HG03521 (cell line): ENCODE results near the gene STKLD1.

ENCODE experiments used
- ATAC-seq: cut with Tn5 transposase; IDR thresholded peaks from one replicate; pipeline ENCODE4 v1.9.1; 2021; ENCODE audit warnings: mild to moderate bottlenecking, moderate library complexity; ENCODE audit not compliant: unreplicated experiment

The STKLD1 gene

DNA sequence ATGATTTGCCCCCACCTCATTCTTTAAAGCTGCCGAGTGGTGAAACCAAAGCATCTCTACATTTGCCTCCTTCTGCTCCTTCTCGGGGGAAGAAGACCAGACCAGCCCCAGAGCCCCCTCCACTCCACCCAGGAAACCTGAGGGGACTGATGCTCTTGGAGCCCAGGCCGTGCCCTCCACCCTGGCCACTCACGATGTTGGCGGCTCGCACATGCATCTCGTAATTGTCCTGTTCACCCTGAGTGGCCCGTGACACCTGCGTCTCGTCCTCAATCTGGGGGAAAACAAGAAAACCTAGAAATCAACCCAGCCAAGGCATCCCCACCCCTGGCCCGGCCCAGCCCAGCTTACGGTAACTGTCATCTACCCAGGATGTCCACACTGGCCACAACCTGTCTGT is 31.2 kb upstream of the STKLD1 start:
- no peak for ATAC-seq

GRCh38 chr9:133345596-133345995 is 30.6 kb upstream of the STKLD1 start:
- no peak for ATAC-seq

DNA sequence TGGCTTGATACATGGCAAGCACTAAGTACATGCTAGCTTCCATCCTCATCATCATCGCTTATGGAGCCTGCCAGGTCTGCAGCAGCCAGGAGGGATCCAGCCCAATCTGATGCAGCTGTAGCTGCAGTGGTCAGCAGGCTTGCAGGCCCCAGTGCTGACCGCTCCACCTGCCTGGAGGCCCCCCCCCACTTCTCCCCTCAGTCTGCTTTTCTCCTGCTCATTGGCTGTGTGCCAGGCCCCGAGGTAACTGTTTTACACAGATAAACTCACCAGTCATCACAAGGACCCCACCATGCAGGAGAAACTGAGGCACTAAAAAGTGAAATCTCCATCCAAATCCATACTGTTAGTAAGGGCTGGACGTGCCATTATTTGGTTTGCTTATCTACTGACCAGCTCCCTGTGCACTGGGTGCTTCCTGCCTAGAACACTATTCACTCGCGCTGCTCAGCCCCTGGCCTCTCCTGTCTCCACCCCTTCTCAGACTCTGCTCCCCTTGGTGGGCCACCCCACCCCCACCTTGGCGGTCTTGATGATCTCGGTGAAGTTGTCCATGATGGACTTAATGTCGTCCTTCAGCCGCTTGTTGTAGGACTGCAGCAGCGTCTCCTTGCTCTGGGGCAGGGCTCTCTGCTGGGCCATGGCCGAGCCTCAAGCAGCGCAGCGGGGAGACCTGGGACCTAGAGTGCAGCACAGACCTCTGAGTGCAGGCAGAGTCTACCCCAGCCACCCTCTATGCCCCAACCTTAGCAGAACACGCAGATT is 30.0 kb upstream of the STKLD1 start:
- no peak for ATAC-seq

DNA sequence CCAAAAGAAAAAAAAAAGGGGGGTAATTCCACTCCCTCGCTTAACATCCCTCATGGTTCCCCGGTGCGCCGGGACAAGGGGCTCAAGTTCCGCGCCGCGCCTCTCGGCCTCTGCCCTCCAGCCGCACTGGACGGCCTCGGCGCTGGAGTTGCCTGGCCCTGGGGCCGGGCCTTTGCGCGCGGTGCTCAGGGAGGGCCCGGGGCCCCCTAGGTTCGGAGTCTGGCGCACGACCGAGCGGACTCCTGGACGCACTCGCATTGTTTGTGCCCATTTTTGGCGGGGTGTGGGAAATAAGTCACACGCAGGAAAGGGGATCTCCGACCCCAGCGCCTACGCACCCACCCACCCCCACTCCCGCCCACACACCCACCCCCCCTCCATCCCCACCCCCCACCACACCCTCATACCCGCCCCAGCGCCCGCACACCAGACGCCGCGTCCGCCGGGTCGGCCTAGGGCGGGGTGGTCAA is 28.6 kb upstream of the STKLD1 start:
- peak; percentile 35 for ATAC-seq

DNA sequence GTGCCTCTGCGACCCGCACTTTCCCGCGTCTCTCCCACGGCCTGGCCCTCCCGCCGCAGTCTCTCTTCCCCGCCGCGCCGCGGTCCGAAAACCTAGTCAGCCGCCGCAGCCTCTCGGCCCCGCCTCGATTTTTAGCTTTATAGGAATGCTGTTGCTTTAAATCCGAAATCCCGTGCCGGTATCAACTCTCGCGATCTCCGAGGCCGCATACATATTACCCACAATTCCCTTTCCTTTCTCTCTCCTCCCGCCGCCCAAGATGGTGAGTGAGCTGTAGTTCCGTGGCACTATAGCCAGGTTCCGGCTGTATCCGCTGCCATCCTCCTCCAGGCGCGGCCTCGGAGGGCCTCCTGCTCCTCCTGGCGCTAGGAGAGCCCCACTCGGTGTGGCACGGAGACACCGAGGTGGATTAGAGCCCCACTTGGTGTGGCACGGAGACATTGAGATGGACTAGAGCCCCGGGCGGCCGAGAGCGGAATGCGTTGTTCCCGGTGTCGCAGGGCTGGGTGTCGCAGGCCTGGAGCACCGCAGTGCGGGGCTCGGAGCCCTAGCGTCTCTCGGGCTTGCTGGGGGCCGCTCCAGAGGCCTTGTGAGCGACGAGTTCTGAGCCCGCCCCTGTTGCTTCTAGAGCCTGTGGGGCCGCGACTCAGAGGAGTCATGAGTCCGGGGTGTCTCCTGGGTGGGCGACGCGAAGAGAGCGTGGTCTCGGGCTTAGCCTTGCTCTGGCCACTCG is 28.0 kb upstream of the STKLD1 start, which contains the start of the genes MED22 and RPL7A:
Gene MED22, minus strand, starts transcription at position 147 of the 733 bp plus-strand sequence. CDS start 1,469 bp downstream, outside the sequence.
Gene RPL7A, plus strand, starts transcription at position 234 of the 733 bp plus-strand sequence. Its CDS starts 26 bp downstream, at position 260.
- ATAC-seq: peak; percentile 63

- ATAC-seq: no peak
These were observed 27.2 kb upstream of the STKLD1 start for GRCh38 chr9:133348718-133349573.

- ATAC-seq: no peak
These were observed 26.1 kb upstream of the STKLD1 start for GRCh38 chr9:133349965-133350616.

- ATAC-seq: no peak
These were observed 24.6 kb upstream of the STKLD1 start for GRCh38 chr9:133351526-133351907.

DNA sequence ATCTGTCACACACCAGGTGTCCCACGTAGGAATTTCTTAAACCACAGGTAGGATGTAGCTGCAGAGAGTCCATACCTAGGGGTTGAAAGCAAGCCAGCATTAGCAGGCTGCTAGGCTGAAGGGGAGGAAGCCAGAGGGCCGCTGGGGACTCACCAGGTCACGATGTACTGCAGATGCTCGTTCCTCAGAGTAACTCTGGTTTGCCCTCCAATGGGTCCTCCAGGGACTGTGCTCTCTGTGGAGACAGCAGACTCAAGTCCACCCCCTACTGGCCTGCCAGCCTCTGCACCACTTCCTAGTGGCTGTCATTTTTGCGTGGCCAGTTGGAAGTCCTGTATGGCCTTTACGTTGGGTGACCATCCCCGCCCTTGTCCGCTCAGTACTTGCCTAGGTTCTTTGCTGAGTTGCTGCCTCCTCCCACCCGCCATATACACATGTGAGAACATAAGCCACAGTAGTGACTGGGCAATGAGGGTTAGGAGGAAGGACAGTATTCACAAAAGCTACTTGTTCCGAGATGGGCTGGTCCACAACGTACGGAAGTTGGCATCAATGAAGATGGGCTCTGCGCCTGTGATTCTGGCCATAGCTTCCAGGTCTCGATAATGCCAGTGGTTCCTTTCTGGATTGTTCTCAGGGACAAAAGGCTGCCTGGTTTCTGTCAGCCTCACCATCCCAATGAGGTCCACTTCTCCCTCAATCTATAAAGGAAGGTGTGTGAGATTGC is 24.1 kb upstream of the STKLD1 start:
- no peak for ATAC-seq

GRCh38 chr9:133352635-133353340 is 23.4 kb upstream of the STKLD1 start:
- no peak for ATAC-seq

GRCh38 chr9:133353548-133353947 is 22.6 kb upstream of the STKLD1 start:
- ATAC-seq: no peak

- no peak for ATAC-seq
These were observed 21.4 kb upstream of the STKLD1 start for GRCh38 chr9:133354766-133355165.

GRCh38 chr9:133355881-133356357 is 20.2 kb upstream of the STKLD1 start:
- ATAC-seq: peak; percentile 6

DNA sequence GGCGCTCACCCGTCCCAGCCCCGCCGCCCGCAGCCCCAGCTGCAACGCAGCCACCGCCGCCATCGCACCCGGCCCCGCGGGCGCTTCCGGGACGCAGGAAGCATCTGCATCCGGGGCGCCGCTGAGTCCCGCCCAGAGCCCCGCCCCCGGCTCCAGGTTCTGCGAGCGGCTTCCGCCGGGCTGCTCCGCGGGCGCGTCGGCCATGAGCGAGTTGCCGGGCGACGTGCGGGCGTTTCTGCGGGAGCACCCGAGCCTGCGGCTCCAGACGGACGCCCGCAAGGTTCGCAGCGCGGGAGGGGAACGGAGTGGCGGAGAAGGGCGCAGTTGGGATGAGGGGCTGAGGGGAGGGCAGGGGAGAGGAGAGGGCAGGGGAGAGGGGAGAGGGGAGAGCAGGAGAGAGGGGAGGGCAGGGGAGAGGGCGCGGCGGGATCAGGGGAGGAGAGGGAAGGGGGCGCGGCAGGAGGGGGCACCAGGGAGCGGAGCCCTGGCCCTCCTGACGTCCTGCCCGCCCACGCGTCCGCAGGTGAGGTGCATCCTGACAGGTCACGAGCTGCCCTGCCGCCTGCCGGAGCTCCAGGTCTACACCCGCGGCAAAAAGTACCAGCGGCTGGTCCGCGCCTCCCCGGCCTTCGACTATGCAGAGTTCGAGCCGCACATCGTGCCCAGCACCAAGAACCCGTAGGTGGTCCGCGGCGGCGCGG is 19.6 kb upstream of the STKLD1 start, which contains the start of the genes SURF1 and SURF2:
Gene SURF1, minus strand, starts transcription at position 97 of the 701 bp plus-strand sequence. Its CDS starts 34 bp downstream, at position 63.
Gene SURF2, plus strand, starts transcription at position 160 of the 701 bp plus-strand sequence. Its CDS starts 43 bp downstream, at position 203.
- peak; percentile 54 for ATAC-seq

- no peak for ATAC-seq
These were observed 18.5 kb upstream of the STKLD1 start for GRCh38 chr9:133357656-133358055.

DNA sequence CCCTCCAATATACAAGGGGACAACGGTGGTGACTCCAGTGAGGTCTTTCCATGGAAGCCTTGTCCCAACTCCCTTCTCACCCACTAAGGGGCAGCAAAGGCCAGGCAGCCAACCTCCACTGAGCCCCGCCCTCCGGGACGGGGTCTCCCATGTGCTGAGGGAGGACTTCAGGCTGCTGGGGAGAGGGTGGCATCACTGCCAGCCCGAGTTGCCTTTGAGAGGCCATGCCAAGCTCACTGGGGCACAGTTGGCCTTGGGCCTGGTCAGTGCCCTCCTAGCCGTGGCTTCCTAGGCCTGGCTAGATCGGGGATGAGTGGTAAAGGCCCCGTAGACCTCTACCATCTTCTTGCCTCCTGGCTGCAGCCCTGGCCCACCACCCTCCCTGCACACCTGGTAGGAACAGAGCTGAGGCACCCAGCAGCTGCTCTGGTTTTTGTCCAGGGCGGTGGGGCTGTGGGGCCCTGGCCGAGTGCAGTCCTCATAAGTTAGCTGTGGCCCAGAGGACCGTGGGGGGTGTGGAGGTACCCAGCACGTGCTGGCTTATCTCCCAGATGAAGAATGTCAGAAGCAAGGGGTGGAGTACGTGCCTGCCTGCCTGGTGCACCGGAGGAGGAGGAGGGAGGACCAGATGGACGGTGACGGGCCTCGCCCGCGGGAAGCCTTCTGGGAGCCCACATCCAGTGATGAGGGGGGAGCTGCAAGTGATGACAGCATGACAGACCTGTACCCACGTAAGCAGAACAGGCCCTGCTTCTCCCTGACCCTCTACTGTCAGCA is 16.6 kb upstream of the STKLD1 start:
- no peak for ATAC-seq
